ENCODE results near the gene NOA1.

NOA1 gene

GRCh38 chr4:56977321-56978012 lies at the start of gene NOA1:
Gene NOA1 (minus strand): TSS chr4:56977606. CDS start chr4:56977585, 21 bp downstream.
- peak; percentile 14 for TF ChIP-seq CTCF (IDR thresholded peaks at IDR 0.05)
- H3K4me1 ChIP-seq (ENCODE audit: control insufficient read depth in 1 of 2, insufficient read depth in 1 of 2, low read depth in 1 of 2, low read length in 1 of 2) = peaks cover 30 to 36% of the 10 kb centered on the region in 2 experiments

GRCh38 chr4:57023104-57023503 lies 45.7 kb upstream of the NOA1 start:
- Histone ChIP-seq H3K4me3 (ENCODE audit: low read depth in 1 of 2, low read length in 1 of 2) (no peak overlapping the region), H3K27me3 (no peaks in the 10 kb centered on the region), H3K27ac (no peak overlapping the region), H3K36me3 (peaks cover 99% of the 10 kb centered on the region), H3K4me1 (ENCODE audit: control insufficient read depth in 1 of 2, insufficient read depth in 1 of 2, low read depth in 1 of 2, low read length in 1 of 2) (no peaks in the 10 kb centered on the region), H3K9me3 (no peaks in the 10 kb centered on the region)
- TF ChIP-seq CTCF (IDR thresholded peaks at IDR 0.05) = no peak

More at GRCh38 chr4:56977321-56978012, at the start of gene NOA1:
- H3K27ac ChIP-seq = peak within 1 kb of the TSS; percentile 91
- H3K27me3 ChIP-seq = no peaks in the 10 kb centered on the region
- peaks cover 13% of the 10 kb centered on the region for H3K36me3 ChIP-seq
- no peaks in the 10 kb centered on the region for H3K9me3 ChIP-seq
- H3K4me3 ChIP-seq (ENCODE audit: low read depth in 1 of 2, low read length in 1 of 2) = peak within 1 kb of the TSS; percentile 92 to 99

- TF ChIP-seq CTCF (IDR thresholded peaks at IDR 0.05) = no peak
- Histone ChIP-seq H3K27ac (no peak overlapping the region), H3K36me3 (peaks cover 99% of the 10 kb centered on the region), H3K4me1 (ENCODE audit: control insufficient read depth in 1 of 2, insufficient read depth in 1 of 2, low read depth in 1 of 2, low read length in 1 of 2) (no peaks in the 10 kb centered on the region), H3K4me3 (ENCODE audit: low read depth in 1 of 2, low read length in 1 of 2) (no peak overlapping the region), H3K27me3 (no peaks in the 10 kb centered on the region), H3K9me3 (no peaks in the 10 kb centered on the region)
Observed at GRCh38 chr4:57020467-57021101, 43.2 kb upstream of the NOA1 start.

GRCh38 chr4:57018980-57019379 lies 41.6 kb upstream of the NOA1 start:
- Histone ChIP-seq H3K4me3 (ENCODE audit: low read depth in 1 of 2, low read length in 1 of 2) (no peak overlapping the region), H3K9me3 (no peaks in the 10 kb centered on the region), H3K27ac (no peak overlapping the region), H3K27me3 (no peaks in the 10 kb centered on the region), H3K4me1 (ENCODE audit: control insufficient read depth in 1 of 2, insufficient read depth in 1 of 2, low read depth in 1 of 2, low read length in 1 of 2) (no peaks in the 10 kb centered on the region), H3K36me3 (peaks cover 100% of the 10 kb centered on the region)
- TF ChIP-seq CTCF (IDR thresholded peaks at IDR 0.05) = no peak

- TF ChIP-seq CTCF (IDR thresholded peaks at IDR 0.05) = no peak
- Histone ChIP-seq H3K4me3 (ENCODE audit: low read depth in 1 of 2, low read length in 1 of 2) (no peak overlapping the region), H3K27ac (no peak overlapping the region), H3K4me1 (ENCODE audit: control insufficient read depth in 1 of 2, insufficient read depth in 1 of 2, low read depth in 1 of 2, low read length in 1 of 2) (no peaks in the 10 kb centered on the region), H3K27me3 (no peaks in the 10 kb centered on the region), H3K9me3 (no peaks in the 10 kb centered on the region), H3K36me3 (peaks cover 100% of the 10 kb centered on the region)
Observed at GRCh38 chr4:57013543-57014120, 36.2 kb upstream of the NOA1 start.
